Hepatocyte (in vitro differentiated cells): ENCODE data around the gene IKZF2. TPM values are rescaled to one million over a fixed set of nuclear protein-coding genes. Genes with fewer than 3 reads are reported as not detected.
"Not testable (repeated sequence)": the region's sequence is repeated elsewhere in the genome, so short reads cannot be mapped to it uniquely, and the experiment has no call there.

ENCODE experiments used
- DNase-seq: peaks from one replicate; pipeline ENCODE4 v3.0.0-alpha.2; 2016; ENCODE audit warnings: low spot score
- H2AFZ ChIP-seq: fragments of 200-600 bp; sonication (generic); 2 replicates; pipeline ENCODE4 v1.6.0; 2016; ENCODE audit warnings: antibody characterized with exemption, mild to moderate bottlenecking
- H3K27ac ChIP-seq: fragments of 200-600 bp; sonication (generic); 2 replicates; pipeline ENCODE4 v1.5.1; 2016; ENCODE audit warnings: mild to moderate bottlenecking
- H3K27me3 ChIP-seq: fragments of 200-600 bp; sonication (generic); 2 replicates; pipeline ENCODE4 v1.6.1; 2016
- H3K36me3 ChIP-seq: fragments of 200-600 bp; sonication (generic); replicated peaks from 2 replicates; pipeline ENCODE4 v1.5.1; 2016; ENCODE audit warnings: low read depth; ENCODE audit not compliant: insufficient read depth
- H3K4me1 ChIP-seq: fragments of 200-600 bp; sonication (generic); 2 replicates; pipeline ENCODE4 v1.5.1; 2016; ENCODE audit warnings: mild to moderate bottlenecking, moderate library complexity; ENCODE audit not compliant: insufficient read depth
- H3K4me2 ChIP-seq: fragments of 200-600 bp; sonication (generic); 2 replicates; pipeline ENCODE4 v1.6.0; 2016
- H3K4me3 ChIP-seq: fragments of 200-600 bp; sonication (generic); 2 replicates; pipeline ENCODE4 v1.5.1; 2016; ENCODE audit warnings: mild to moderate bottlenecking
- H3K79me2 ChIP-seq: fragments of 200-600 bp; sonication (generic); 2 replicates; pipeline ENCODE4 v1.6.0; 2017; ENCODE audit warnings: mild to moderate bottlenecking
- H3K9me2 ChIP-seq: fragments of 200-600 bp; sonication (generic); replicated peaks from 2 replicates; pipeline ENCODE4 v1.6.0; 2017; ENCODE audit warnings: mild to moderate bottlenecking; ENCODE audit not compliant: insufficient read depth
- H3K9me3 ChIP-seq: fragments of 200-600 bp; sonication (generic); 2 replicates; pipeline ENCODE4 v1.5.1; 2016; ENCODE audit warnings: low read depth, mild to moderate bottlenecking
- H4K20me1 ChIP-seq: fragments of 200-600 bp; sonication (generic); 2 replicates; pipeline ENCODE4 v1.6.0; 2016; ENCODE audit warnings: mild to moderate bottlenecking; ENCODE audit not compliant: insufficient read depth, poor library complexity, severe bottlenecking
- EZH2 ChIP-seq: fragments of 200-600 bp; sonication (generic); IDR thresholded peaks from 2 replicates; pipeline ENCODE4 v1.6.1; 2016; ENCODE audit warnings: antibody characterized with exemption, mild to moderate bottlenecking, borderline replicate concordance
- EZH2phosphoT487 ChIP-seq: fragments of 200-600 bp; sonication (generic); IDR thresholded peaks from one replicate; pipeline ENCODE4 v1.6.1; 2018; ENCODE audit warnings: antibody characterized with exemption, mild to moderate bottlenecking, low read depth, moderate library complexity; ENCODE audit not compliant: unreplicated experiment, severe bottlenecking
- WGBS: methylation state at CpG from one replicate; pipeline ENCODE4 v1.1.6; 2016; ENCODE audit warnings: low lambda C conversion rate; ENCODE audit errors: missing lambda C conversion rate; 5-methylcytosine and 5-hydroxymethylcytosine counted together
- polyA plus RNA-seq: library from polyadenylated mRNA; unstranded; fragments of >200 nt; fragmentation: Nextera tagmentation; extraction: Ambion mirVana; gene quantifications from 2 replicates; pipeline ENCODE4 v1.2.1, GENCODE V29; 2016
- total RNA-seq: library from RNA; depleted of rRNA; stranded (reverse); fragments of >200 nt; gene quantifications from 2 replicates; pipeline ENCODE4 v1.2.3, GENCODE V29; 2014
- TF ChIP-seq, protein P1 (sequence below): fragments of 200-600 bp; sonication (generic); IDR thresholded peaks from 2 replicates; pipeline ENCODE4 v1.5.1; 2016; ENCODE audit warnings: antibody characterized with exemption, mild to moderate bottlenecking; ENCODE audit not compliant: poor library complexity

IKZF2 gene
- total and polyA plus RNA-seq, 2 experiments from 2014 or later: 1.4 to 13.1 TPM

DNA sequence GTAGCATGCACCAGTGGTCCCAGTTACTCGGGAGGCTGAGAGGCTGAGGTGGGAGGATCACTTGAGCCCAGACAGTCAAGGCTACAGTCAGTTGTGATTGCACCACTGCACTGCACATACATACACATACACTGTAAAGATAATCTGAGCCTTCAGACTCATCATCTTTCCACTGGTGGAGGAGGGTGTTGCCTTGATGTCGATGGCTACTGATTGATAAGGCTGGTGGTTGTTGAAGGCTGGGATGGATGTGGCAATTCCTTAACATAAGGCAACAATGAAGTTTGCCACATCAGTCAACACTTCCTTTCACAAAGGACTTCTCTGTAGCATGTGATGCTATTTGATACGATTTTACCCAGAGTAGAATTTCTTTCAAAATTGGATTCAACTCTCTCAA is 118.8 kb downstream of the IKZF2 start:
- no peak for DNase-seq
- no peaks in the 10 kb centered on the region for H4K20me1 ChIP-seq
- no peak overlapping the region for H2AFZ ChIP-seq
- no peaks in the 10 kb centered on the region for H3K9me3 ChIP-seq
- WGBS: 89% methylated on average over 3 of the region's 3 CpGs
- H3K9me2 ChIP-seq: no peaks in the 10 kb centered on the region
- TF ChIP-seq, protein P1, sequence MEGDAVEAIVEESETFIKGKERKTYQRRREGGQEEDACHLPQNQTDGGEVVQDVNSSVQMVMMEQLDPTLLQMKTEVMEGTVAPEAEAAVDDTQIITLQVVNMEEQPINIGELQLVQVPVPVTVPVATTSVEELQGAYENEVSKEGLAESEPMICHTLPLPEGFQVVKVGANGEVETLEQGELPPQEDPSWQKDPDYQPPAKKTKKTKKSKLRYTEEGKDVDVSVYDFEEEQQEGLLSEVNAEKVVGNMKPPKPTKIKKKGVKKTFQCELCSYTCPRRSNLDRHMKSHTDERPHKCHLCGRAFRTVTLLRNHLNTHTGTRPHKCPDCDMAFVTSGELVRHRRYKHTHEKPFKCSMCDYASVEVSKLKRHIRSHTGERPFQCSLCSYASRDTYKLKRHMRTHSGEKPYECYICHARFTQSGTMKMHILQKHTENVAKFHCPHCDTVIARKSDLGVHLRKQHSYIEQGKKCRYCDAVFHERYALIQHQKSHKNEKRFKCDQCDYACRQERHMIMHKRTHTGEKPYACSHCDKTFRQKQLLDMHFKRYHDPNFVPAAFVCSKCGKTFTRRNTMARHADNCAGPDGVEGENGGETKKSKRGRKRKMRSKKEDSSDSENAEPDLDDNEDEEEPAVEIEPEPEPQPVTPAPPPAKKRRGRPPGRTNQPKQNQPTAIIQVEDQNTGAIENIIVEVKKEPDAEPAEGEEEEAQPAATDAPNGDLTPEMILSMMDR: no peak
- TF ChIP-seq EZH2phosphoT487 (no peak), EZH2 (no peak)
- no peak overlapping the region for H3K4me3 ChIP-seq
- H3K4me2 ChIP-seq: no peak overlapping the region
- H3K27ac ChIP-seq: no peak overlapping the region
- no peaks in the 10 kb centered on the region for H3K79me2 ChIP-seq
- no peaks in the 10 kb centered on the region for H3K27me3 ChIP-seq
- no peaks in the 10 kb centered on the region for H3K4me1 ChIP-seq
- H3K36me3 ChIP-seq: no peaks in the 10 kb centered on the region

DNA sequence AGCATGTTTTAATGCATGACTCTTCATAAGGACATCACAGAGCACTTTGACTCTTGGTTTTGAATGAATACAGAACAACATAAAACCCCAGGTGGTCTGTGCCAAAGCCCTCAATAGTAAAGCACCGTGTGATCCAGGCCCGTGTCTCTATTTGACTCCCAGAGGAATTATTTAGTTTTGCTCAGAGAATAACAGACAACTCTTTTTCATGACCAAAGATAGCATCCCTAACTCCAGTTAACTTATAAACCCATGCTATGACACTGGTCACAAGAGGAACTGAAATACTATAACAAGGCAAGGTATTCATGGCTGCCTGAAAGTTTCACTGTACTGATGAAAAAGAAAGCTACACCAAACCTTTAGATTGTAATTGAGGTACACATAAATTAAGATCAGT is 128.4 kb downstream of the IKZF2 start:
- H3K27ac ChIP-seq: no peak overlapping the region
- H2AFZ ChIP-seq: no peak overlapping the region
- H3K9me3 ChIP-seq: no peaks in the 10 kb centered on the region
- H3K27me3 ChIP-seq: no peaks in the 10 kb centered on the region
- no peak for DNase-seq
- TF ChIP-seq EZH2 (no peak), EZH2phosphoT487 (no peak)
- TF ChIP-seq, protein P1: no peak
- H3K4me1 ChIP-seq: no peaks in the 10 kb centered on the region
- no peaks in the 10 kb centered on the region for H4K20me1 ChIP-seq
- H3K36me3 ChIP-seq: no peaks in the 10 kb centered on the region
- H3K4me3 ChIP-seq: no peak overlapping the region
- H3K4me2 ChIP-seq: no peak overlapping the region
- H3K79me2 ChIP-seq: no peaks in the 10 kb centered on the region
- WGBS: 81% methylated on average over 2 of the region's 2 CpGs
- H3K9me2 ChIP-seq: no peaks in the 10 kb centered on the region

DNA sequence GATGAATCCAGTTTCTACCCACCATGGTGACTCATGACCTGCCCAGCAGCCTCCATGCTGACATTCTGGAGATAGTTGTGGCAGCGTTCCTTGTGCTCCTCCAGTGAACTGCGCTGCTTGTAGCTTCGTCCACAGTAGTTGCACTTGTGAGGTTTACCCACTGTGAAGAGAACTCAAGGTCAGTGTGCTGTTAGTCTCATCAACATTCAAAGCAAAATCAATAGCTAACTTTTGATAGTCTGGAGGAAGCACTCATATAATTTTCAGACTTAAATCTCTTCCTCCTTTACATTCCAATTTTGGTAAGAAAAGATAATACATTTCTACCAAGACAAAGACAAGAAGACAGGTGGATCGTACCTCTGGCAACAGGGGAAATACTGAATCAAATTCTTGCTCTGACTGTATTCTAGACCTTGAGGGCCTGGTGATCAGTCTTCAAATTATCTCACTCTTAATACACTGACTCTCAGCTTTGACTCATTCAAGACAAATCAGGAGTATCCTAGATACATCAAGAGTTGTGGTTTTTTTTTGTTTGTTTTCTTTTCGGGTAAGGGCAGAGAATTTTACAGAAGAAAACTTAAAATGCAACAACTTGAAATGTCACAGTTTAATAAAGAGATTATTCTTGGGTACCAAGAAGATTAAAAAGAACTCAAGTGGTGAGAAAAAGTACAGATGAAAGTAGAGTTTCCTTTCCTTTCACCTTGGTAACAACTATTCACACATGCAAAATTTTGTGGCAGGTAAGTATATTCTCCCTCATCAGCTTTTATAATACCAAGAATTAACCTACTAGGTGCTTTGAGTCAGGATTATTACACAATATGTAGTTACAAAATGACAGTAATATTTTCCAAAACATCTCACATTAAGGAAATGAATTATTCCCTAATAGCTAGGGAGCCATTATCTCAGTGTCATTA is 129.2 kb downstream of the IKZF2 start:
- Histone ChIP-seq H3K79me2 (no peaks in the 10 kb centered on the region), H3K4me2 (no peak overlapping the region), H4K20me1 (no peaks in the 10 kb centered on the region), H3K36me3 (no peaks in the 10 kb centered on the region), H3K4me1 (no peaks in the 10 kb centered on the region), H2AFZ (no peak overlapping the region), H3K9me3 (no peaks in the 10 kb centered on the region), H3K4me3 (no peak overlapping the region), H3K27me3 (no peaks in the 10 kb centered on the region), H3K27ac (no peak overlapping the region), H3K9me2 (no peaks in the 10 kb centered on the region)
- TF ChIP-seq, protein P1: no peak
- TF ChIP-seq EZH2 (no peak), EZH2phosphoT487 (no peak)
- DNase-seq: no peak
- WGBS: 90% methylated on average over 5 of the region's 5 CpGs

DNA sequence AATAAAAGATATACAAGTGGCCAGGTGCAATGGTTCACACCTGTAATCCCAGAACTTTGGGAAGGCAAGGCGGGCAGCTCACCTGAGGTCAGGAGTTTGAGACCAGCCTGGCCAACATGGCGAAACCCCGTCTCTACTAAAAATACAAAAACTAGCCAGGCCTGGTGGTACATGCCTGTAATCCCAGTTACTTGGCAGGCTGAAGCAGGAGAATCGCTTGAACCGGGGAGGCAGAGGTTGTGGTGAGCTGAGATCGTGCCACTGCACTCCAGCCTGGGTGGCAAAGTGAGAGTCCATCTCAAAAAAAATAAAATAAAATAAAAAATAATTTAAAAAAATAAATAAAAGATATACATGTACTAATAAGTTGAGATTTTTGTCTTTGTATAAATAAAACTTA is 130.5 kb downstream of the IKZF2 start:
- H3K9me2 ChIP-seq, H3K27me3 ChIP-seq, H3K36me3 ChIP-seq, H3K4me1 ChIP-seq, DNase-seq, H3K9me3 ChIP-seq, H3K27ac ChIP-seq, H3K4me2 ChIP-seq, H2AFZ ChIP-seq, H3K4me3 ChIP-seq, H3K79me2 ChIP-seq, H4K20me1 ChIP-seq: not testable (repeated sequence)
- WGBS: 96% methylated on average over 6 of the region's 6 CpGs
